HG03025 (cell line): Measurements from ENCODE around the gene JAKMIP2.
"Not testable (repeated sequence)": the region's sequence is repeated elsewhere in the genome, so short reads cannot be mapped to it uniquely, and the experiment has no call there.

Experiments
- ATAC-seq: cut with Tn5 transposase; IDR thresholded peaks from one replicate; pipeline ENCODE4 v1.9.1; 2021; ENCODE audit warnings: mild to moderate bottlenecking, moderate library complexity; ENCODE audit not compliant: unreplicated experiment, low FRiP score

The JAKMIP2 gene

DNA sequence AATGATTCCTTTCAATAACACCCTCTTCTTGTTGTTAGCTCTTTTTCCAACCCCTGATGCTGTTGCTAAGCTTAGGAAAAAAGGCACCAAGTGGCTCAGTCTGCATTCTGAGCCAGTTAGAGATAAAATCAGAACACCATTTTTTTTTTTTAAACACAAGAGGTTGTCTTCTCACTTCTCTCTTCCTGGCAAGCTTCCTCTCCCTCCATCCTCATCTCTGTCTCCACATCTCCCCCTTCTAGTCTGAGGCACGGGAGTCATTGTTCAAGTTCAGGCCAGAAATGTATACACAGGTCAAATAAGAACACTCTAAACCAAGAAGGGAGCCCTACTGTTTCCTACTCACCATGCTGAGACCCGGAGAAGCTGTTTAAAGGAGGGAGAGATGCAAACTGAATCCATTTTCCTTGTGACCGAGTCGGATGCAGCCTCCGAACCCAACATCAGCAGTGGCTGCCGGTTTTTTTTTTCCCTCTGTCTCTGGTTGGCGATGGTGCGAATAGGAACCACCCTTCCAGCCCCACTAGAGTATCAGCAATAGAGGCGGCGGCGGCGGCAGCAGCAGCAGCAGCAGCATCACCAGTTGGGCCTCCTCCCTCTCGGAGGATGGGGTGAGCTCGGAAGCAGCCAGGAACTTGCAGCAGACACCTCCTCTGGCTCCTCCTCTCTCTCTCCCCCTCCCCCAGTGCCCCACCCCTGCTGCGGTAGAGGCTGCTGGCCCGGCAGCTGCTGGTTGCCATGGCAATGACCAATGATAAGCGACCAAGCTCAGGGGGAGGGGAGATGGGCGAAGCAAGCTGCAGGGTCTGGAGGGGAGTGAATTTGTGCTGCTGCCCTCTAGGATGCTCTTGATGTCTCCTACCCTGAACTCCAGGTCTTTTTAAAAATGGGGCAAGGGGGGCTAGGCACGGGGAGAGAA is at the start of gene JAKMIP2:
JAKMIP2 (minus strand) TSS at position 619 of the 919 bp plus-strand sequence. CDS start 110,922 bp downstream, outside the sequence.
- no peak for ATAC-seq

DNA sequence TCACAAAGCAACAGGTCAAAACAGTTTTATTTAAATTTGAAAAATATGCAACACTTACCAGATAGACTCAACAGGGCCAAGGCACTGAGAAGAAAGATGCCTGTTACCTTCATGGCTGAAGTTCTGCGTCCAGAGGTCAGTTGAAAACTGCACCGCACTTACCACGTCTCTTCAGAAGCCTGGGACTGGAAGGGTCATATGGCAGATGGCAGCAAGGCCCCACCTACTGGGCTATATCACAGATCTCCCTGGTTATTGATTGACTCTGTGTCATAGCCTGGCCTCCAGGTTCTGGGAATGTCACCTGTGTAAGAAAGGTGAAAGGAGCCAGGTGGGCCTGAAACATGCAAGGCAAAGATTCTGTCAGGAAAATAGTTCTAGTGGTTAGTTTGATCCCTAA is 48.9 kb upstream of the JAKMIP2 start, which contains the start of gene SPINK1:
SPINK1 (minus strand) TSS at position 207 of the 400 bp plus-strand sequence; CDS start at position 113, 94 bp downstream.
- no peak for ATAC-seq

DNA sequence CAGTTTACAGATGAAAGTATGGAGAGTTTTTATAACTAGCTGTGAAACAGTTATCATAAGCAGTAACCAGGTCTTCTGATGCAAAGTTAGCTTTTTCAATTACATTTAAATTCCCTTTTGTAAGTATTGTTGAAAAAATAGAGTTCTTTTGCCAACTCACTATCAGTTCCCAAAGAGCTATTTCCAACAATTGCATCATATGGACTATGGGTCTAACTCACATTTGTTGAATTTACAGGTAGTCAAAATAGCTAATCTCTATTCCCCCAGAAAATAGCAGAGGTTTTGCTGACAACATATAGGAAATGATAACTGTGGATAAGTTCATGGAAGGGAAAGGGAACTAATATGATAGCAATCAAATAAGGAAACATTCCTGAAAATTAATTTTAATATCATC is 47.5 kb upstream of the JAKMIP2 start:
- no peak for ATAC-seq

DNA sequence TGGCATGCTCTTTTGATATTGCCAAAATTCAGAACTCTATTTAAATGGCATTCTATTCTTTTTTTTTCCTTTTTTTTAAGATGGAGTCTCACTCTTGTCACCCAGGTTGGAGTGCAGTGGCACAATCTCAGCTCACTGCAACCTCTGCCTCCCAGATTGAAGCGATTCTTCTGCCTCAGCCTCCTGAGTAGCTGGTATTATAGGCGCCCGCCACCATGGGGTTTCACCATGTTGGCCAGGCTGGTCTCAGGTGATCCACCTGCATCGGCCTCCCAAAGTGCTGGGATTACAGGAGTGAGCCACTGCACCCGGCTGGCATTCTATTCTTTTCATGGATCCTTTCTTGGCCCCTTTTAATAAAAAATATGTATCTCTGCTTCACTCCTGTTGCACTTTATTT is 44.5 kb upstream of the JAKMIP2 start:
- not testable (repeated sequence) for ATAC-seq

DNA sequence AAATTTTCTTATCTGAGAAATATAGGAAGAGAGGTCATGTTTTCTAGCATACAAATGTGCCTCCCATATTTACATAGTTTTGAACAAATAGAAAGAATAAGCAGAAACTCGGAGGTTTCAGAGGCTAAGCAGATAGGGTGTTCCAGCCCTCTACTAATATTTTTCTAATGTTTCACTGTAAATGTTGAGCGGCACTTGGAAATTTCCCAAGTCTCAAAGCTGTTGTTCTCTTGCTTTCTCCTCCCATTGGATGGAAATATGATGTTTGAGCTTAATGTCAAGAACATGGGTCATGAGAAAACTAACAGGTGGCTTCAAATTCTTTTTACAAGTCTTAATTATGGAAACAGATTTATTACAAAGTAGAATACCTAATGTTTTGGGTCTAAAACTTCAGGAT is 43.8 kb upstream of the JAKMIP2 start:
- ATAC-seq, result no peak

DNA sequence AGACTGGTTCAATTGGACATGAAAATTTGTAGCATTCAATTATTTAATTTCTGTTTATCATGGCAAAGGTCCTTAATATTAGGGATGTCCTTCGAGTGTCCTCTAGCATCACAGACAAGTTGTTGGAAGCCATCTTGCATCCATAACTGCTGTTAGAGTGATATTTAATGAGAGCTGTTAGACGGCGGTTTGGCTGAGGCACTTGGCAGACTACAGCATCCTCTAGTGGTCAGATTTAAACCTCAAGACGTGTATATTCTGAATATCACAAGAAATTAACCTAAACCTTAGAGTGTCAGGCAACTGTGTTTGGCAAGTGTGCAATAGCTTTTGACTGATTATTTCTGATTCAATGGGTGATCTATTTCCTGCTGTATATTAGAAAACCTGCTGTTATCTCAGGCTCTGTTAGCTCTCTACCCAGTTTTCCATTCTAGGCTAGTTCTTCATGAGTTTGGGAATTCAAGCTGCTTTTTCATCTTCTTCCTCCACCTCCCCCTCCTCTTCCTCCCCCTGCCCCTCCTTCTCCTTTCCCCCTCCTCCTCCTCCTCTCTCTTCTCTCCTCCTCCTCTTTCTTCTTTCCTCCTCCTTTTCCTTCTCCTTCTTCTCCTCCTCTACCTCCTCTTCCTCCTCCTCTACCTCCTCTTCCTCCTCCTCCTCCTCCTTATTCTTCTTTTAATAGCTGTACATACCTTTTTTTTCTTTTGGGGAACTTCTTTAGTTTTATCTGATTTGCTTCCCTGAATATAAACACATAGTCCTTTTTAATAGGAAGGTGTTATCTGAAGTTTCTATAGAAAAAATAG is 40.4 kb upstream of the JAKMIP2 start:
- peak; percentile 78 for ATAC-seq

DNA sequence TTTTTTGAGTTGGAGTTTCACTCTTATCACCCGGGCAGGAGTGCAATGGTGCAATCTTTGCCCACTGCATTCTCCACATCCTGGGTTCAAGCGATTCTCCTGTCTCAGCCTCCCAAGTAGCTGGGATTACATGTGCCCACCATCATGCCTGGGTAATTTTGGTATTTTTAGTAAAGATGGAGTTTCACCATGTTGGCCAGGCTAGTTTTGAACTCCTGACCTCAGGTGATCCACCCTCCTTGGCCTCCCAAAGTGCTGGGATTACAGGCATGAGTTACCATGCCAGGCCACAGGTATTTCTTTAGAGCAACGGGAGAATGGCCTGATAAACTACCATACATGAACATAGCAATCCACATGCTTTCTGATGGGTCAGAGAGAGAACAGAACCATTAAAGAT is 39.7 kb upstream of the JAKMIP2 start:
- ATAC-seq, result not testable (repeated sequence)

DNA sequence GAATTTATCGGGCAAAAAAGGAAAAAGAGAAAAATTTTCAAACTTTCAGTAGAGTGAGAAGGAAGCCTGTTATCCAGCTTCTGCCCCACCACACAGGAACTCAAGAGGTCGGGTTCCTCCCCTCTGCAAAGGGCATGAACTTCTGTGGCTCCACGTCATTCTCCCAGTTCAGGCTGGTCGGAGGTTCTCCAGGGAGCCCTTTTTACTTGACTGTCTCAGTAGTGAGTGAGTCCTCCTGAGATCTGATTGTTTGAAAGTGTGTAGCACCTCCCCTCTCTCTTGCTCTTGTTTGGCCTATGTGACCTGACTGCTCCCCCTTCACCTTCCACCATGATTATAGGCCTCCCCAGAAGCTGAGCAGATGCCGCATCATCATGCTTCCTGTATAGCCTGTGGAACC is 39.2 kb upstream of the JAKMIP2 start:
- ATAC-seq, result no peak

DNA sequence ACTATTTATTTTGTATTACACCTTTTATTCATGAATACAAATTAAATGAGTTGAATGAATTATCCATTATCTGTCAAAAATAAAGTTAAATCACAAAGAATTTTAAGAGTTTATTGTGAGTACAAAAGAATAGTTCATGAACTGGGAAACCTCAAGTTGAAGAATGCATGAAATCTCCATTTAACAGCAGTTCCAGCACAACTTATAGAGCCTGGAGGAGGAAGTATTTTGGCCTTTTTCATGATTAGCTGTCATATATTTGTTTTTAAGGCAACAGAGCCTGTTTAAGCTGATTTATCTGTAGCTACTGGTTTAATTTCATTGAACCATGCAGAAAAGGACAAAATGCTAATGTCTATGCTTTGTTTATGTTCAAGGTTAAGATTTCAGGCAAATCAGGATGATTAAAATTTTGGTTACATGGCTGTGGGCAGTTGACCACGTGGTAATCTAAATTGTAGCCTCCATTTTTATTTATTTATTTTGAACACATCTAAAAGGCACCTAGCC is 36.8 kb upstream of the JAKMIP2 start:
- ATAC-seq, result no peak

DNA sequence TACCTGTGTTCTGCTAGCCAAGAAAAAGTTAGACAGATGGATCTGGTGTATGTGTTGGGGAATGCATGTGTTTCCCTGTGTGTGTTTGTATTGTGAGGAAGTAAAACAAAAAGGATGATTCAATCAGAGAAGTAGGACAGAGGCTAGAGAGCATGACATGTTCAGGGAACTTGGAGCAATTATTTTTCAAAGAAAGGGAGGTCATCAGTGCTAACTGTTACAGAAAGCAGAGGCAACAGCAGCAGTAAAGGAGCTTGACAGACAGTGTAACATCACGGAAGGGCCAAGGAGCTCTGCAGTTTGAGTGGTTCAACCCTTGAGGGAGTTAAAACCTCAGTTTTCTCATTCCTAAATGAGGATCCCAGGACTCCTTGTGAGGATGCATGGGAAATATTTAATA is 35.8 kb upstream of the JAKMIP2 start:
- no peak for ATAC-seq

DNA sequence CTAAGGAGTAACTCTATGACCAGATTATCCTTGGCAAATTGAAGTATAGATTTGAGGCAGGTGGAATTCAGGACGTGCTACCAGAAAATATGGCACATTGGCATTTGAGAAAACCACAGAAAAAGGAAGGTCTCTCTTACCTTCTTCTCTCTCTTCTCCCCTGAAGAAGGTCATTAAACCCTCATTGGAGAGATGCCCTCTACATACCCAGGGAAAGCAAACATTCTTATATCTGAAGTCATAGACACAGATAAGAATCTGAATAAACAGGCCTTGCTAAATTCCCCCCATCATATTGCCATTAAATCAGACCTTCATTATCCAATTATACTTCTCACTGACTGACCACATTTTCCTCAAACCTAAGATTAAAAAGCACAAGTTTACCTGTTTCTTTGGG is 31.2 kb upstream of the JAKMIP2 start:
- ATAC-seq, result no peak

DNA sequence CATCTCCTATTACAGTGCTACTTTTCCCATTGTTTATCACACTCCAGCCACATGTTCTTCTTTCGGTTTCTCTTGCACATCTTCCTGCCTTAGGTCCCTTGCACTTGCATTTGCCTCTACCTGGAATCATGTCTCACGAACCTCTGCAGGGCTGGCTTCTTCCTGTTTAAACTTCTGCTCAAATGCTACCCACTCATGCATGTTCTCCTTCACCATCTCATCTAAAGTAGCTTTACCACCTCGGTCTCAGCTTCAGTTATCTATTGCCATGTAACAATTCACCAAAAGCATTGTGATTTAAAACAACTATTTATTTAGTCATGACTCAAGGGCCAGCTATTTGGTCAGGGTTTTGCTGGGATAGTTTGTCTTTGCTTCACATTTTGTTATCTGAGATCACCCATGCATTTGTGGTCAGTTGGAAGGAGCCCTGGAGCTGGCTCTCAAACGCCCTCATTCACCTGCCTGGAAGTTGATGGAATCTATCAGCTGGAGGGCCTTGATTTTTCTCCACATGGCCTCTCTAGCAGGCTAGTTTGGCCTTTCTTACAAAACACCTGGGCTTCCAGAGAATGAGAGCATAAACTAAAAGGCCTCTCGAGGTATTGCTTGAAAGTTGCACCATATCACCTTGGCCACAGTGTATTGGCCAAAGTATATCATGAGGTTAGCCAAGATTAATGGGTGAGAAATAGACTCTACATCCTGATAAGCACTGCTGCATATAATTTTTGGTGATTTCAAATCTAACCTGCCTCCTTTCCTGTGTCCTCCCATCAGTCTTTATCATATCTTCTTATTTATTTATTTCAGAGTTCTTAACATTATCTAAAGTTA is 27.5 kb upstream of the JAKMIP2 start:
- ATAC-seq, result no peak

DNA sequence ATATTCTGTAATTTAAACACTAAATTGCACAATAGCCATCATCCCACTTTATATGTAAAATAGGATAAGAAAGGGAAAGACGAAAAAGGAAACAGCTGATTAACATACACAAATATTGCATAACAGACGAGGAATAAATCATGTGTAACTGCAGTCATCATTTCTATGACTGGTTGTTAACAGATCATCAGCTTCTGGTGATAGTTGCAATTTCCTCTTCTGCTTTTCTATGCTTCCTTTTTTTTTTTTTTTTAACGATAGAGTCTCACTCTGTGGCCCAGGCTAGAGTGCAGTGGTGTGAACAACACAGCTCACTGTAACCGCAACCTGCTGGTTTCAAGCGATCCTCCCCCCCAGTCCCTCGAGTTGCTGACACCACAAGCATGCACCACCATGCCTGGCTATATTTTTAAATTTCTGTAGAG is 22.5 kb upstream of the JAKMIP2 start:
- peak; percentile 83 for ATAC-seq

DNA sequence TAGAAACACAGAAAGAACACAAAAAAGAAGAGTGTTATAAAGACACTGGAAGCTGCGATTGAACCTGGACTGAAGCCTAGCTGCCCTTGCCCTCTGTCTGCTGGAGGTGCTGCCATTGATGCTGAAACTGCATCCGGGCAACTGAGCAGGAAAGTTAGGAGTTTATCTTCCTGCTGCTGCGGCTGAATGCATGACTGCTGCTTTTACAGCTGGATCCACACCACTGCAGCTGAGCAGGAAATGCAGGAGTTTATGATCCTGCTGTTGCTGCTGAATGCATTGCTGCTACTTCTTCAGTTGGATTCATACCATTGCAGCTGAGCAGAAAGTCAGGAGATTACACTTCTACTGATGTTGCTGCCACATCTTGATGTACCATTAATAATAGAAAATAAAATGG is 21.8 kb upstream of the JAKMIP2 start:
- no peak for ATAC-seq

DNA sequence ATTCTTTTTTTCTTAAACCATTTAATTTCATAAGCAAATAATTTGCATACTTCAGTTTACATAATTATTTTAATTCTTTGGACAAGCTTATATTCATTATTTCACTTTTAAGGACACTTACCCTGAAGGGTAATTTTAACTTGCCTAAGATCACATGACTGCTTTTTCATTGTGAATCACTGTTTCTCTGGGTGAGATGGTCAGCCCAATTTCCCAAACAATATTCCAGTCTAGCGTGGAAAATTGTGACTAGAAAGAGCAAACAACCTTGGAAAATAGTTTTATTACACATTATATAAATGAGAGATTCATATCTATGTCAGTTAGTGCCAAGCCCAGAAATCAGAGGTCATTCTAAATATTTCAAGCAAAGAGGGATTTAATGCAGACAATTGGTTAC is 21.4 kb upstream of the JAKMIP2 start:
- ATAC-seq, result no peak

DNA sequence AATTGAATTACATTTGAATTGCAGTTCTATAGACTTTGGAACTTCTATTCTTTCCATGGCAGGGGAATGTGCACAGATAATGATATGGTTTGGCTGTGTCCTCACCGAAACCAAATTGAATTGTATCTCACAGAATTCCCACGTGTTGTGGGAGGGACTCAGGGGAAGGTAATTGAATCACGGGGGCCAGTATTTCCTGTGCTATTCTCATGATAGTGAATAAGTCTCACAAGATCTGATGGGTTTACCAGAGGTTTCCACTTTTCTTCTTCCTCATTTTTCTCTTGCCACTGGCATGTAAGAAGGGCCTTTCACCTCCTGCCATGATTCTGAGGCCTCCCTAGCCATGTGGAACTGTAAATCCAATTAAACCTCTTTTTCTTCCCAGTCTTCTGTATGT is 20.6 kb upstream of the JAKMIP2 start:
- ATAC-seq, result not testable (repeated sequence)

DNA sequence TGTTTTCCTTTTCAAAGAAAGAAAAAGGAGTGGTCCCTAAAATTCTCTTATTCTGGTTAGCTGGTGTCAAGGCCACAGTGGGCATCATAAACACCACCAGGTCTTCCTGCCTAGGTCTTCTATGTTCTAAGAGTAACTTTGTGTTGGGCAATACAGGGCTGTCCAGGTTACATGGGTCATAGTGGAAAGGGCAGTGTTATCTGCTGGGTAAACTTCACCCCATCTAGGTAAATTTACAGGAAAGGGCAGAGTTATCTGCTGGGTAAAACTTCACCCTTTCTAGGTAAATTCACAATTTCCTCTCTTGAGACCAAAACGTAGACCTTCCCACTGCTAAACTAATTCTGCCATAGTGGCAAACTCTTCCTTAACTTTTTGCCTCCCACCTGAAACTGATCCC is 18.9 kb upstream of the JAKMIP2 start:
- ATAC-seq, result no peak

DNA sequence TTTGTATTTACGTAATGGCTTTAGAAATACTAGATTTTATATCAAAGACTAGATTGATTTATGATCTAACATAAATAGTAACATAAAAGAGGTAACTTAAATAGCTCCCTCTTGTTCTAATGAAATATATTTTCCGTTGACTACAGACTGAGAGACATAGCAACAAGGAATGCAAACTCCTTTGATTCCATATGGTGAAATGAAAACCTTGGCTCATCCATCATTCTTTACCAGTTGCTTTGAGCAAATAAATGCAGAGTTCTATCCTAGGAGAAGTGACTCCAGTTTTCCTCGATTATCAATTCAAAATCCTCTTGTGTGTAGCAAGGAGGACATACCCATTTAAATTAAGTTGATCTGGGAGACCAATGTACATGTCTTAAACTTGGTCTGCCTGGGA is 18.0 kb upstream of the JAKMIP2 start:
- no peak for ATAC-seq

DNA sequence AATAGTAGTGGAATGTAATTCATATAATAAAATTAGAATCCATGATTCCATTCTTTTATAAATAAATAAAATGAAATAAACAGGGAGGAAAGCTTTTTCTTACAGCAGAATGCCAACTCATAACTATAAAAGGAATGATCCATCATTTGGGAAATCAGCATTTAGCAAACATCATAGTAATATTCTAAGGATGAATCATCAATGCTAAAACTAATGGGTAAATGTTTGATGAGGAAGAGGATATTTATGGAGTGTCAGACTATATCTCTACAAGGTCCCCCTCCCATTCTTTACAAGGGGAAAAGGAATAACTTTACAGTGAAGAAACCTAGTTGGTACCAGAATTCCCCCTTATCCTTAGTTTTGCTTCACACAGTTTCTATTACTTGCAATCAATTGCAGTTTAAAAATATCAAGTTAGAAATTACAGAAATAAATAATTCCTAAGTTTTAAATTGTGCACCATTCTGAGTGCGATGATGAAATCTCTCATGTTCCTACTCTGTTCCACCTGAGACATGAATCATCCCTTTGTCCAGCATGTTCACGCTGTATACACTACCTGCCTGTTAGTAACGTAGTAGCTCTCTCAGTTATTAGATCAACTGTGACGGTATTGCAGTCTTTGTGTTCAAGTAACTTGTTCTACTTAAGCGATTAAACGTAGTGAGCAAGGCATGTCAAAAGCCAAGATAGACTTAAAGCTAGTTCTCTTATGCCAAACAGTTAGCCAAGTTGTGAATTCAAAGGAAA is 14.2 kb upstream of the JAKMIP2 start:
- no peak for ATAC-seq

DNA sequence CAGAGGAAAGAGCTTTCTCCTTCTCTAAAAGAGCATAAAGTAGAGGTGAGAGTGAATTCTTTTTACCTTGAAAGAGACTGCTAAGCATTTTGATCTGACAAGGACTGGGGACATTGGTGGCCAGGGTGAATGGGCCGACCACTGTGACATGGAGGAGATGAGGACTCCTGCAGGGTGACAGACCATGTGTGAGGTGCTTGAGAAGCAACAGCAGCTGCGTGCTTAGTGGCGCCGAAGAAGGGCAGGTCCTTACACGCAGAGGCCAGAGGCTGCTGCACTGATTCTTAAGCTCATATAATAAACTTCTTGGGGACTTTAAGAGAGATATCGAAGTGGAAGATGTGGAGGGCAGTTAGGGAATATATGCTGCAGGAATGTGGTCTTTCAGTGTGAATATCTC is 8.7 kb upstream of the JAKMIP2 start:
- ATAC-seq, result no peak
